Cortex of kidney (tissue), 1 donor: ENCODE measurements around the gene GPR179.
A peak's percentile ranks its signal among the peaks of the same experiment; 100 is the strongest.
"Not testable (repeated sequence)": the region's sequence is repeated elsewhere in the genome, so short reads cannot be mapped to it uniquely, and the experiment has no call there.

Source experiments
- DNase-seq: peaks from one replicate; lab custom pipeline; 2025; lab: John Stamatoyannopoulos, UW

The GPR179 gene

GRCh38 chr17:38322897-38323296 lies 20.9 kb downstream of the GPR179 start:
- DNase-seq: no peak

GRCh38 chr17:38322156-38322779 lies 21.5 kb downstream of the GPR179 start:
- no peak for DNase-seq

GRCh38 chr17:38320482-38320881 lies 23.3 kb downstream of the GPR179 start:
- DNase-seq: no peak

- no peak for DNase-seq
These were observed 26.7 kb downstream of the GPR179 start for GRCh38 chr17:38317081-38317480.

- no peak for DNase-seq
These were observed 28.3 kb downstream of the GPR179 start for GRCh38 chr17:38315497-38315896.

- DNase-seq: peak; percentile 53
These were observed 46.8 kb downstream of the GPR179 start, which contains the start of gene MRPL45 for GRCh38 chr17:38296834-38297517. Gene MRPL45, plus strand, starts transcription at chr17:38297168. Its CDS starts 16 bp downstream, at chr17:38297184.

GRCh38 chr17:38295602-38296365 lies 48.0 kb downstream of the GPR179 start:
- not testable (repeated sequence) for DNase-seq

GRCh38 chr17:38289760-38290159 lies 54.0 kb downstream of the GPR179 start:
- not testable (repeated sequence) for DNase-seq

- not testable (repeated sequence) for DNase-seq
These were observed 55.4 kb downstream of the GPR179 start for GRCh38 chr17:38288217-38288827.

GRCh38 chr17:38286501-38287091 lies 57.2 kb downstream of the GPR179 start:
- not testable (repeated sequence) for DNase-seq

GRCh38 chr17:38285994-38286393 lies 57.8 kb downstream of the GPR179 start:
- DNase-seq: not testable (repeated sequence)
